HL-60 (cell line): Measurements from ENCODE around the gene FOXJ3.

ENCODE experiments used
- DNase-seq, 2 experiments: peaks; one replicate each; pipeline ENCODE4 v3.0.0-alpha.2; 2010 to 2020; ENCODE audit warnings: low read depth in 1 of 2, low spot score in 1 of 2
- H3K27ac ChIP-seq: fragments of 250-450 bp; sonication (Bioruptor Pico); replicated peaks from 2 replicates; pipeline ENCODE4 v1.5.1; 2020; ENCODE audit warnings: mild to moderate bottlenecking, moderate library complexity
- H3K27me3 ChIP-seq: fragments of 250-450 bp; sonication (Bioruptor Pico); 2 replicates; pipeline ENCODE4 v1.5.1; 2021; ENCODE audit warnings: mild to moderate bottlenecking, moderate library complexity; ENCODE audit not compliant: insufficient read depth, poor library complexity, severe bottlenecking
- H3K4me3 ChIP-seq: replicated peaks from 2 replicates; pipeline ENCODE4 v1.5.1; 2011; ENCODE audit warnings: mild to moderate bottlenecking, control low read depth, low read length; ENCODE audit not compliant: insufficient read depth
- GABPA ChIP-seq: IDR thresholded peaks from 2 replicates; pipeline ENCODE4 v1.6.1; 2012; ENCODE audit warnings: low read depth
- POLR2AphosphoS5 ChIP-seq: IDR thresholded peaks from 2 replicates; pipeline ENCODE4 v1.6.1; 2012; ENCODE audit warnings: low read depth
- SPI1 ChIP-seq: IDR thresholded peaks from 2 replicates; pipeline ENCODE4 v1.6.1; 2012; ENCODE audit warnings: low read depth, mild to moderate bottlenecking, borderline replicate concordance
- TF ChIP-seq, protein P1 (sequence below): IDR thresholded peaks from 2 replicates; pipeline ENCODE4 v1.6.1; 2012; ENCODE audit warnings: low read depth; ENCODE audit not compliant: insufficient replicate concordance
- TF ChIP-seq, protein P2 (sequence below): IDR thresholded peaks from one replicate; pipeline ENCODE4 v1.5.1; 2011; ENCODE audit warnings: low read length, control low read depth, inconsistent platforms; ENCODE audit not compliant: insufficient read depth

Gene FOXJ3

DNA sequence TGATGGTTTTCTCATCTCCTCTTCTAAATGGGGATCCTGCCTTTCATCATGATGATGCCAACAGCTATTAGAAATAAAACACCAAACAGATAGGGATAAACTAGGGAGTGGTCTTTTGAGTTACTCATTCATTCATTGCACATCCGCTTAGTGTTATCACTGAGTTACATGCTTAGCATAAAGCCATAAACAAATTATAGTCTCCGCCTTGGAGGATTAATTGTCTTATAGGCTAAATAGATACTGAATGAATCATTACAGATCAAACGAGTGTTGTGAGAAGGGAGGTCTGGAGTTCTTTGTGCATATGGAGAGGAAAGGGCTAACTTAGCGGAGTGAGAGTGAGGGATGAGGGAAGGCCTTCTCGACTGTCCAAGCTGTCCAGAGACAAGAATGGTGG lies 201.6 kb downstream of the FOXJ3 start:
- no peak for TF ChIP-seq POLR2AphosphoS5
- TF ChIP-seq SPI1: no peak
- TF ChIP-seq GABPA: no peak
- TF ChIP-seq, protein P1, sequence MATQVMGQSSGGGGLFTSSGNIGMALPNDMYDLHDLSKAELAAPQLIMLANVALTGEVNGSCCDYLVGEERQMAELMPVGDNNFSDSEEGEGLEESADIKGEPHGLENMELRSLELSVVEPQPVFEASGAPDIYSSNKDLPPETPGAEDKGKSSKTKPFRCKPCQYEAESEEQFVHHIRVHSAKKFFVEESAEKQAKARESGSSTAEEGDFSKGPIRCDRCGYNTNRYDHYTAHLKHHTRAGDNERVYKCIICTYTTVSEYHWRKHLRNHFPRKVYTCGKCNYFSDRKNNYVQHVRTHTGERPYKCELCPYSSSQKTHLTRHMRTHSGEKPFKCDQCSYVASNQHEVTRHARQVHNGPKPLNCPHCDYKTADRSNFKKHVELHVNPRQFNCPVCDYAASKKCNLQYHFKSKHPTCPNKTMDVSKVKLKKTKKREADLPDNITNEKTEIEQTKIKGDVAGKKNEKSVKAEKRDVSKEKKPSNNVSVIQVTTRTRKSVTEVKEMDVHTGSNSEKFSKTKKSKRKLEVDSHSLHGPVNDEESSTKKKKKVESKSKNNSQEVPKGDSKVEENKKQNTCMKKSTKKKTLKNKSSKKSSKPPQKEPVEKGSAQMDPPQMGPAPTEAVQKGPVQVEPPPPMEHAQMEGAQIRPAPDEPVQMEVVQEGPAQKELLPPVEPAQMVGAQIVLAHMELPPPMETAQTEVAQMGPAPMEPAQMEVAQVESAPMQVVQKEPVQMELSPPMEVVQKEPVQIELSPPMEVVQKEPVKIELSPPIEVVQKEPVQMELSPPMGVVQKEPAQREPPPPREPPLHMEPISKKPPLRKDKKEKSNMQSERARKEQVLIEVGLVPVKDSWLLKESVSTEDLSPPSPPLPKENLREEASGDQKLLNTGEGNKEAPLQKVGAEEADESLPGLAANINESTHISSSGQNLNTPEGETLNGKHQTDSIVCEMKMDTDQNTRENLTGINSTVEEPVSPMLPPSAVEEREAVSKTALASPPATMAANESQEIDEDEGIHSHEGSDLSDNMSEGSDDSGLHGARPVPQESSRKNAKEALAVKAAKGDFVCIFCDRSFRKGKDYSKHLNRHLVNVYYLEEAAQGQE: no peak
- TF ChIP-seq, protein P2, sequence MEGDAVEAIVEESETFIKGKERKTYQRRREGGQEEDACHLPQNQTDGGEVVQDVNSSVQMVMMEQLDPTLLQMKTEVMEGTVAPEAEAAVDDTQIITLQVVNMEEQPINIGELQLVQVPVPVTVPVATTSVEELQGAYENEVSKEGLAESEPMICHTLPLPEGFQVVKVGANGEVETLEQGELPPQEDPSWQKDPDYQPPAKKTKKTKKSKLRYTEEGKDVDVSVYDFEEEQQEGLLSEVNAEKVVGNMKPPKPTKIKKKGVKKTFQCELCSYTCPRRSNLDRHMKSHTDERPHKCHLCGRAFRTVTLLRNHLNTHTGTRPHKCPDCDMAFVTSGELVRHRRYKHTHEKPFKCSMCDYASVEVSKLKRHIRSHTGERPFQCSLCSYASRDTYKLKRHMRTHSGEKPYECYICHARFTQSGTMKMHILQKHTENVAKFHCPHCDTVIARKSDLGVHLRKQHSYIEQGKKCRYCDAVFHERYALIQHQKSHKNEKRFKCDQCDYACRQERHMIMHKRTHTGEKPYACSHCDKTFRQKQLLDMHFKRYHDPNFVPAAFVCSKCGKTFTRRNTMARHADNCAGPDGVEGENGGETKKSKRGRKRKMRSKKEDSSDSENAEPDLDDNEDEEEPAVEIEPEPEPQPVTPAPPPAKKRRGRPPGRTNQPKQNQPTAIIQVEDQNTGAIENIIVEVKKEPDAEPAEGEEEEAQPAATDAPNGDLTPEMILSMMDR: no peak
- Histone ChIP-seq H3K27ac (no peak overlapping the region), H3K4me3 (no peak overlapping the region), H3K27me3 (no peaks in the 10 kb centered on the region)
- DNase-seq: no peak

DNA sequence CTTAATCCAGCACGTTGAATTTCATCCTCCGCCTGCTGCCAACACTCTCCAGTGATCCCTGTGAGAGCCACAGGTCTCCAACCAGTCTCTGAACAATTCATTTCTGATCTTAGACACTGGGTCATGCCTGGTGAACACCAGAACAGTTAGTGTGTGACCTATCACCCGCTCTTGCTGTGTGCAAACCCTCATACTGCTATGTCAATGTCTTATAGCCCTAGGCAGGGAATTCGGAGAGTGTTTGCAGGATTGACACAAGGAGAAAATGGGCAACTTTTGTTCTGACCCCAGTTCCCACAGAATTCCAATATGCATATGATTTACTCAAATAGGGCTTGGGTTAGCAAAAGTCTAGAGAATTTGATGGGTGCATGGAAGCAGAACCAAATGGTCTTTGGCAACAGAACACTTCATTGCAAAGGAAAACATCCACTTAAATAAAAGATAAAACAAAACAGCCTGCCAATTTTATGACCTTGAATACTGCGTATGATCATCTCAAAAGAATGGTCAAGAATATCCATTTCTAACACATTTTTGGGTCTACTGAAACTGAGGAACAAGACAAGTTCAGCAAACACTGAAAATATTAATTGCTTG lies 204.9 kb downstream of the FOXJ3 start:
- H3K4me3 ChIP-seq: no peak overlapping the region
- no peak for DNase-seq
- H3K27me3 ChIP-seq: no peaks in the 10 kb centered on the region
- TF ChIP-seq POLR2AphosphoS5: no peak
- TF ChIP-seq GABPA: no peak
- no peak for TF ChIP-seq SPI1
- TF ChIP-seq, protein P1: no peak
- TF ChIP-seq, protein P2: no peak
- no peak overlapping the region for H3K27ac ChIP-seq

DNA sequence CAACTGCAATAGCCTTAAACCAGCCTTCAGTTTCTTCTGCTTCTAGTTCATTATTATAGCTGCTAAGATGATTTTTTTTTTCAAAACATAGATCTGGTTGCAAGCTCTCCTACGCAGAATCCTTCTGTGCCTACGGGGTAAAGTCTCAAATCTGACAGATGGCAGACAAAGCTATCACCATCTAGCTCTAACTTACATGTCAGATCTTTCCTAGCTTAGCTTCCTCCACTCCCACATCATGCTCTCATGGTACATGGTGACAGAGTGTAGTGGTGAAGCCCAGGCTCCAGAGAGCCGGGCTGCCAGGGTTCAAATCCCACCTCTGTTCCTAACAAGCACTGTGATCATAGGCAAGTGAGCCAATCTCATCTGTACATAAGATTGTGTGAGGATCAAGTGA lies 206.1 kb downstream of the FOXJ3 start:
- H3K27ac ChIP-seq: no peak overlapping the region
- H3K27me3 ChIP-seq: no peaks in the 10 kb centered on the region
- TF ChIP-seq, protein P1: no peak
- TF ChIP-seq GABPA (no peak), POLR2AphosphoS5 (no peak), SPI1 (no peak)
- TF ChIP-seq, protein P2: no peak
- DNase-seq: no peak
- no peak overlapping the region for H3K4me3 ChIP-seq
